Activated CD4-positive, CD25-positive, alpha-beta regulatory T cell treated with anti-CD3 and anti-CD28 coated beads, Interleukin-2, amount 50 U/mL, for 24 hours (primary cell): ENCODE data around the gene TNRC6A.
"Not testable (repeated sequence)": the region's sequence is repeated elsewhere in the genome, so short reads cannot be mapped to it uniquely, and the experiment has no call there.

Source experiments
- ATAC-seq, 2 donors: fragments of 150-1000 bp; cut with Tn5 transposase; one replicate each; pipeline ENCODE4 v1.10.0; 2021; ENCODE audit warnings: mild to moderate bottlenecking in 1 of 2, moderate library complexity in 1 of 2

The TNRC6A gene

GRCh38 chr16:24846548-24847357 lies 117.3 kb downstream of the TNRC6A start:
- ATAC-seq, result no peak

GRCh38 chr16:24847358-24847664 lies 117.9 kb downstream of the TNRC6A start:
- ATAC-seq, result no peak

- ATAC-seq, result no peak
These were observed 118.6 kb downstream of the TNRC6A start for GRCh38 chr16:24848065-24848464.

GRCh38 chr16:24849641-24850040 lies 120.2 kb downstream of the TNRC6A start:
- no peak for ATAC-seq

GRCh38 chr16:24850289-24850938 lies 121.0 kb downstream of the TNRC6A start:
- peak; percentile 75 to 76 for ATAC-seq

- ATAC-seq, result peak; percentile 87 to 89
These were observed 122.2 kb downstream of the TNRC6A start for GRCh38 chr16:24851700-24852099.

GRCh38 chr16:24852281-24852721 lies 122.8 kb downstream of the TNRC6A start:
- ATAC-seq, result no peak

- ATAC-seq, result no peak
These were observed 123.8 kb downstream of the TNRC6A start for GRCh38 chr16:24853169-24853824.

- no peak for ATAC-seq
These were observed 124.4 kb downstream of the TNRC6A start for GRCh38 chr16:24853830-24854229.

- no peak for ATAC-seq
These were observed 125.2 kb downstream of the TNRC6A start for GRCh38 chr16:24854607-24855171.

GRCh38 chr16:24855678-24856077 lies 126.2 kb downstream of the TNRC6A start:
- ATAC-seq, result no peak

GRCh38 chr16:24856871-24857270 lies 127.4 kb downstream of the TNRC6A start:
- not testable (repeated sequence) for ATAC-seq

- ATAC-seq, result no peak
These were observed 129.0 kb downstream of the TNRC6A start for GRCh38 chr16:24858219-24859041.

GRCh38 chr16:24861461-24861860 lies 132.0 kb downstream of the TNRC6A start:
- no peak for ATAC-seq

- no peak for ATAC-seq
These were observed 134.4 kb downstream of the TNRC6A start for GRCh38 chr16:24863582-24864437.

- no peak for ATAC-seq
These were observed 139.6 kb downstream of the TNRC6A start for GRCh38 chr16:24869033-24869432.

- no peak for ATAC-seq
These were observed 142.4 kb downstream of the TNRC6A start for GRCh38 chr16:24871891-24872290.

- ATAC-seq, result no peak
These were observed 143.6 kb downstream of the TNRC6A start for GRCh38 chr16:24873028-24873427.

GRCh38 chr16:24875466-24875865 lies 146.0 kb downstream of the TNRC6A start:
- ATAC-seq, result no peak
